ENCODE results near the gene KCNQ5. TPM values are rescaled to one million over a fixed set of nuclear protein-coding genes. Genes with fewer than 3 reads are reported as not detected.

The KCNQ5 gene
- total RNA-seq, 1 experiment from 2014 or later = 9.4 TPM

DNA sequence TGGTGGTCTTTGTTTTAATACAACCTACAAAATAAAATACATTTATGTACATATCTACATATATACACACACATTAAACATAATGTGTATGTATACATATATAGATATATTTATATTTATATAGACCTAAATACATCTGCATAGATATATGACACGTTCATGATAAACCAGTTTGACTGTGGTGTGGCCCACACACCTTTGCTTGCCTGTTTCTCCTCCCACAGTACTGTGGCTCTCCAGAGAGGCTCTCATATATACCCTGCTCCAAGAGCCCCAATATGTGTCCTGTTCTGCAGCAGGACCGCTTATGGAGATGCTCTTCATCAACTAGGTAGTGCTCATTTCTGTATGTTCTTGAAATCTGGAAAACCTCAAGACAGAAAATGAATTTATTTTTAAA lies 207.0 kb downstream of the KCNQ5 start:
- BruUV-seq (replicated peaks) = no TSS peak
- ChIA-PET CTCF (no interaction called here), POLR2A (no interaction called here)
- DNase-seq (ENCODE audit: low read depth, low spot score) (no peak), ATAC-seq (no peak)
- intact Hi-C loops (cut with micrococcal nuclease; ENCODE audit: unreplicated experiment) = no loop called here
- TF ChIP-seq, protein P1, sequence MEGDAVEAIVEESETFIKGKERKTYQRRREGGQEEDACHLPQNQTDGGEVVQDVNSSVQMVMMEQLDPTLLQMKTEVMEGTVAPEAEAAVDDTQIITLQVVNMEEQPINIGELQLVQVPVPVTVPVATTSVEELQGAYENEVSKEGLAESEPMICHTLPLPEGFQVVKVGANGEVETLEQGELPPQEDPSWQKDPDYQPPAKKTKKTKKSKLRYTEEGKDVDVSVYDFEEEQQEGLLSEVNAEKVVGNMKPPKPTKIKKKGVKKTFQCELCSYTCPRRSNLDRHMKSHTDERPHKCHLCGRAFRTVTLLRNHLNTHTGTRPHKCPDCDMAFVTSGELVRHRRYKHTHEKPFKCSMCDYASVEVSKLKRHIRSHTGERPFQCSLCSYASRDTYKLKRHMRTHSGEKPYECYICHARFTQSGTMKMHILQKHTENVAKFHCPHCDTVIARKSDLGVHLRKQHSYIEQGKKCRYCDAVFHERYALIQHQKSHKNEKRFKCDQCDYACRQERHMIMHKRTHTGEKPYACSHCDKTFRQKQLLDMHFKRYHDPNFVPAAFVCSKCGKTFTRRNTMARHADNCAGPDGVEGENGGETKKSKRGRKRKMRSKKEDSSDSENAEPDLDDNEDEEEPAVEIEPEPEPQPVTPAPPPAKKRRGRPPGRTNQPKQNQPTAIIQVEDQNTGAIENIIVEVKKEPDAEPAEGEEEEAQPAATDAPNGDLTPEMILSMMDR (IDR thresholded peaks at IDR 0.05) = no peak
- TF ChIP-seq SIN3A (IDR thresholded peaks at IDR 0.05; ENCODE audit: borderline replicate concordance, insufficient read depth, low read depth, low read length) = no peak
- TF ChIP-seq, protein P2, sequence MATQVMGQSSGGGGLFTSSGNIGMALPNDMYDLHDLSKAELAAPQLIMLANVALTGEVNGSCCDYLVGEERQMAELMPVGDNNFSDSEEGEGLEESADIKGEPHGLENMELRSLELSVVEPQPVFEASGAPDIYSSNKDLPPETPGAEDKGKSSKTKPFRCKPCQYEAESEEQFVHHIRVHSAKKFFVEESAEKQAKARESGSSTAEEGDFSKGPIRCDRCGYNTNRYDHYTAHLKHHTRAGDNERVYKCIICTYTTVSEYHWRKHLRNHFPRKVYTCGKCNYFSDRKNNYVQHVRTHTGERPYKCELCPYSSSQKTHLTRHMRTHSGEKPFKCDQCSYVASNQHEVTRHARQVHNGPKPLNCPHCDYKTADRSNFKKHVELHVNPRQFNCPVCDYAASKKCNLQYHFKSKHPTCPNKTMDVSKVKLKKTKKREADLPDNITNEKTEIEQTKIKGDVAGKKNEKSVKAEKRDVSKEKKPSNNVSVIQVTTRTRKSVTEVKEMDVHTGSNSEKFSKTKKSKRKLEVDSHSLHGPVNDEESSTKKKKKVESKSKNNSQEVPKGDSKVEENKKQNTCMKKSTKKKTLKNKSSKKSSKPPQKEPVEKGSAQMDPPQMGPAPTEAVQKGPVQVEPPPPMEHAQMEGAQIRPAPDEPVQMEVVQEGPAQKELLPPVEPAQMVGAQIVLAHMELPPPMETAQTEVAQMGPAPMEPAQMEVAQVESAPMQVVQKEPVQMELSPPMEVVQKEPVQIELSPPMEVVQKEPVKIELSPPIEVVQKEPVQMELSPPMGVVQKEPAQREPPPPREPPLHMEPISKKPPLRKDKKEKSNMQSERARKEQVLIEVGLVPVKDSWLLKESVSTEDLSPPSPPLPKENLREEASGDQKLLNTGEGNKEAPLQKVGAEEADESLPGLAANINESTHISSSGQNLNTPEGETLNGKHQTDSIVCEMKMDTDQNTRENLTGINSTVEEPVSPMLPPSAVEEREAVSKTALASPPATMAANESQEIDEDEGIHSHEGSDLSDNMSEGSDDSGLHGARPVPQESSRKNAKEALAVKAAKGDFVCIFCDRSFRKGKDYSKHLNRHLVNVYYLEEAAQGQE (IDR thresholded peaks at IDR 0.05; ENCODE audit: insufficient read depth in 1 of 2, low read depth in 2 of 2, low read length in 1 of 2) = no peak
- TF ChIP-seq TCF7L2 (IDR thresholded peaks at IDR 0.05; ENCODE audit: low read depth, low read length) = no peak
- TF ChIP-seq POLR2AphosphoS5 (IDR thresholded peaks at IDR 0.05; ENCODE audit: low read depth, low read length) = no peak
- Histone ChIP-seq H3K27ac (ENCODE audit: low read length) (no peak overlapping the region), H3K36me3 (ENCODE audit: control insufficient read depth, insufficient read depth, low read length) (no peaks in the 10 kb centered on the region), H3K27me3 (ENCODE audit: control insufficient read depth, insufficient read depth, low read length) (no peaks in the 10 kb centered on the region), H3K4me1 (ENCODE audit: control insufficient read depth, insufficient read depth, low read length) (no peaks in the 10 kb centered on the region), H3K4me3 (ENCODE audit: low read depth in 2 of 2, low read length in 2 of 2) (no peak overlapping the region), H3K9me3 (ENCODE audit: control insufficient read depth, insufficient read depth, low read depth, low read length) (peaks cover 3% of the 10 kb centered on the region; the same call in 1 of the 2 replicates)
- in situ Hi-C loops (cut with HindIII; ENCODE audit: low pct_unique_long_range_greater_than_20kb, low sequenced_read_pairs) = no loop called here

DNA sequence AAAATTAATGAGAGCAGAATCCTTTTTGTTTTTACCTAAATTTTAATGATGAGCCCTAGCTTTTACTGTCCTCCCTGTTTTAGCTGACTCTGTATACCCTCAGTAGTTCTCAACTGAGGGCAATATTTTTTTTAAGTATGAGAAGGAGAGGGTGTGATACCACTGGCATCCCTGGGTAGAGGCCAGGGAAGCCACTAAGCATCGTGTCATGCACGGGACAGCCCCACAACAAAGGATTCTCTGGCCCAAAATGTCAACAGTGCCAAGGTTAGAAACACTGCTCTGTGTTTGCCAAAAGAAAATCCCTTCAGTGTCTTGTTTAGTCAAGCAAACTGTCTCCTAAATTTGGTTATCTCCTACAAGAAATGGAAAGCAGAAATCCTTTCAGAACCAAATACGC lies 210.4 kb downstream of the KCNQ5 start:
- no TSS peak for BruUV-seq (replicated peaks)
- CTCF ChIA-PET = no interaction called here
- in situ Hi-C loops (cut with HindIII; ENCODE audit: low pct_unique_long_range_greater_than_20kb, low sequenced_read_pairs) (no loop called here), intact Hi-C loops (cut with micrococcal nuclease; ENCODE audit: unreplicated experiment) (no loop called here)
- POLR2A ChIA-PET = no interaction called here
- Histone ChIP-seq H3K4me3 (ENCODE audit: low read depth in 2 of 2, low read length in 2 of 2) (no peak overlapping the region), H3K36me3 (ENCODE audit: control insufficient read depth, insufficient read depth, low read length) (no peaks in the 10 kb centered on the region), H3K27me3 (ENCODE audit: control insufficient read depth, insufficient read depth, low read length) (no peaks in the 10 kb centered on the region), H3K4me1 (ENCODE audit: control insufficient read depth, insufficient read depth, low read length) (no peaks in the 10 kb centered on the region), H3K9me3 (ENCODE audit: control insufficient read depth, insufficient read depth, low read depth, low read length) (peaks cover 3% of the 10 kb centered on the region; the same call in 1 of the 2 replicates), H3K27ac (ENCODE audit: low read length) (no peak overlapping the region)
- no peak for DNase-seq (ENCODE audit: low read depth, low spot score)
- TF ChIP-seq TCF7L2 (IDR thresholded peaks at IDR 0.05; ENCODE audit: low read depth, low read length) (no peak), POLR2AphosphoS5 (IDR thresholded peaks at IDR 0.05; ENCODE audit: low read depth, low read length) (no peak), SIN3A (IDR thresholded peaks at IDR 0.05; ENCODE audit: borderline replicate concordance, insufficient read depth, low read depth, low read length) (no peak)
- TF ChIP-seq, protein P2 (IDR thresholded peaks at IDR 0.05; ENCODE audit: insufficient read depth in 1 of 2, low read depth in 2 of 2, low read length in 1 of 2) = no peak
- TF ChIP-seq, protein P1 (IDR thresholded peaks at IDR 0.05) = no peak
- no peak for ATAC-seq

All from Panc1 (cell line).